Lower lobe of right lung (tissue), 2 donors: ENCODE results near the gene OPA1. TPM values are rescaled to one million over a fixed set of nuclear protein-coding genes. Genes with fewer than 3 reads are reported as not detected.

Experiments
- ATAC-seq, 2 donors: fragments of 200-7000 bp; cut with Tn5 transposase; one replicate each; pipeline ENCODE4 v1.9.1; 2020 to 2022; ENCODE audit warnings: mild to moderate bottlenecking in 2 of 2, moderate library complexity in 2 of 2
- DNase-seq: peaks from one replicate; pipeline ENCODE4 v3.0.0-alpha.2; 2020
- H3K27ac ChIP-seq: fragments of 200-600 bp; one replicate; pipeline ENCODE4 v1.8.0; 2022
- H3K27me3 ChIP-seq: fragments of 200-600 bp; one replicate; pipeline ENCODE4 v1.8.0; 2022; ENCODE audit warnings: low read depth
- H3K36me3 ChIP-seq: fragments of 200-600 bp; one replicate; pipeline ENCODE4 v1.8.0; 2022; ENCODE audit warnings: mild to moderate bottlenecking
- H3K4me1 ChIP-seq: fragments of 200-600 bp; one replicate; pipeline ENCODE4 v1.8.0; 2022
- H3K4me3 ChIP-seq: fragments of 200-600 bp; one replicate; pipeline ENCODE4 v1.8.0; 2022; ENCODE audit warnings: mild to moderate bottlenecking
- H3K9me3 ChIP-seq: fragments of 200-600 bp; one replicate; pipeline ENCODE4 v1.8.0; 2022
- intact Hi-C: fragments of 100-400 bp; cut with DNase I; formaldehyde crosslinking; loops from one replicate; pipeline ENCODE4 v1.11.0; 2022
- total RNA-seq: library from RNA; stranded (reverse); fragmentation: NEBNext Ultra II Directional; extraction: Animal tissue kit (Norgen Biotek cat#: 25700); gene quantifications from one replicate; pipeline ENCODE4 v1.2.1, GENCODE V29; 2021
- TF ChIP-seq, protein P1 (sequence below): fragments of 200-600 bp; IDR thresholded peaks from one replicate; pipeline ENCODE4 v1.8.0; 2022; ENCODE audit warnings: antibody characterized with exemption, mild to moderate bottlenecking
- donor health status: DM: no; HTN: yes; CAD: no; lungs with severe emphysema.

The OPA1 gene
- total RNA-seq, 1 donor from 2014 or later = 44.0 TPM

DNA sequence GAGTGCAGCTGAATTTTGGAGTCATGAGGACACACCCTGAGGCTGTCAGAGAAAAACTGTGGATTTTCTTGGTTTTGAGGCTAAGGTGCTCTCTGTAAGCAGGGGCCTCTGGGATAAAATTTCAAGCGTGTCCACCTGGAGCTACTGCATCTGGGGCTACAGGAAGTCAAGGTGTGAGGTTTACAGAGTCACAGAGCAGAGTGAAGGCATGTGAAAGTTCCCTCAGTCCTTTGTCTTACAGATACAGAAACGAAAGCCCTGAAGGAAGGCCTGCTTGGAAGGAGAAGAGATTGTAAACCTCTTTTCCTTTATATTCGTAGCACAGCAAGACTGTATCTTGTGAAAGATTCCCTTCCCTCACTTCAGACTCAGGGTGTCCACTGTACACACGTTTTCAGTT, 138.6 kb downstream of the OPA1 start:
- TF ChIP-seq, protein P1, sequence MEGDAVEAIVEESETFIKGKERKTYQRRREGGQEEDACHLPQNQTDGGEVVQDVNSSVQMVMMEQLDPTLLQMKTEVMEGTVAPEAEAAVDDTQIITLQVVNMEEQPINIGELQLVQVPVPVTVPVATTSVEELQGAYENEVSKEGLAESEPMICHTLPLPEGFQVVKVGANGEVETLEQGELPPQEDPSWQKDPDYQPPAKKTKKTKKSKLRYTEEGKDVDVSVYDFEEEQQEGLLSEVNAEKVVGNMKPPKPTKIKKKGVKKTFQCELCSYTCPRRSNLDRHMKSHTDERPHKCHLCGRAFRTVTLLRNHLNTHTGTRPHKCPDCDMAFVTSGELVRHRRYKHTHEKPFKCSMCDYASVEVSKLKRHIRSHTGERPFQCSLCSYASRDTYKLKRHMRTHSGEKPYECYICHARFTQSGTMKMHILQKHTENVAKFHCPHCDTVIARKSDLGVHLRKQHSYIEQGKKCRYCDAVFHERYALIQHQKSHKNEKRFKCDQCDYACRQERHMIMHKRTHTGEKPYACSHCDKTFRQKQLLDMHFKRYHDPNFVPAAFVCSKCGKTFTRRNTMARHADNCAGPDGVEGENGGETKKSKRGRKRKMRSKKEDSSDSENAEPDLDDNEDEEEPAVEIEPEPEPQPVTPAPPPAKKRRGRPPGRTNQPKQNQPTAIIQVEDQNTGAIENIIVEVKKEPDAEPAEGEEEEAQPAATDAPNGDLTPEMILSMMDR = no peak
- no peak for DNase-seq
- no peak overlapping the region for H3K27ac ChIP-seq
- no peak for ATAC-seq
- no peaks in the 10 kb centered on the region for H3K9me3 ChIP-seq
- H3K4me3 ChIP-seq = no peak overlapping the region
- intact Hi-C loops = no loop called here
- H3K4me1 ChIP-seq = no peaks in the 10 kb centered on the region
- H3K36me3 ChIP-seq = no peaks in the 10 kb centered on the region
- peaks cover 7% of the 10 kb centered on the region for H3K27me3 ChIP-seq

GRCh38 chr3:193732391-193732790, 139.4 kb downstream of the OPA1 start:
- no peak for ATAC-seq
- no peak overlapping the region for H3K4me3 ChIP-seq
- no peaks in the 10 kb centered on the region for H3K4me1 ChIP-seq
- no peaks in the 10 kb centered on the region for H3K36me3 ChIP-seq
- TF ChIP-seq, protein P1 = no peak
- peaks cover 7% of the 10 kb centered on the region for H3K27me3 ChIP-seq
- H3K9me3 ChIP-seq = no peaks in the 10 kb centered on the region
- no peak overlapping the region for H3K27ac ChIP-seq
- intact Hi-C loops = no loop called here
- DNase-seq = no peak

DNA sequence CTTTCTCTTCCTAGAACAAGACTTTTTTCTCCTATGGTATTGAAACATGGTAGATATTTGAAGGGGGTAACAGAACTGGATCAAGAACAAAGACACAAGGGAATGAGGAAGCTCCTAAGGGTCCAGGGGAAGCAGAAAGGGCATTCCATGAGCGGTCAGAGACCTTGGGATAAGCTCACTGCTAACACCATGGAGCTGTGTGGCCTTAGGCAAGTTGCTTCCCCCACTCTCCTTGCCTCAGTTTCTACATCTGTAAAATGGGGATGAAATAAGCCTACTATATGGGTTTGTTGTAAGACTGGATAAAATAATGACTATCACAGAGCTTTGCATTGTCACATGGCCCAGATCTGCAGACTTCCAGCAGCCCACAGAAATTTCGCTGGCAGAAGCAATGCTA, 139.8 kb downstream of the OPA1 start:
- no peak for ATAC-seq
- DNase-seq = no peak
- no peak overlapping the region for H3K4me3 ChIP-seq
- peaks cover 7% of the 10 kb centered on the region for H3K27me3 ChIP-seq
- intact Hi-C loops = no loop called here
- TF ChIP-seq, protein P1 = no peak
- H3K27ac ChIP-seq = no peak overlapping the region
- H3K4me1 ChIP-seq = no peaks in the 10 kb centered on the region
- no peaks in the 10 kb centered on the region for H3K36me3 ChIP-seq
- H3K9me3 ChIP-seq = no peaks in the 10 kb centered on the region

DNA sequence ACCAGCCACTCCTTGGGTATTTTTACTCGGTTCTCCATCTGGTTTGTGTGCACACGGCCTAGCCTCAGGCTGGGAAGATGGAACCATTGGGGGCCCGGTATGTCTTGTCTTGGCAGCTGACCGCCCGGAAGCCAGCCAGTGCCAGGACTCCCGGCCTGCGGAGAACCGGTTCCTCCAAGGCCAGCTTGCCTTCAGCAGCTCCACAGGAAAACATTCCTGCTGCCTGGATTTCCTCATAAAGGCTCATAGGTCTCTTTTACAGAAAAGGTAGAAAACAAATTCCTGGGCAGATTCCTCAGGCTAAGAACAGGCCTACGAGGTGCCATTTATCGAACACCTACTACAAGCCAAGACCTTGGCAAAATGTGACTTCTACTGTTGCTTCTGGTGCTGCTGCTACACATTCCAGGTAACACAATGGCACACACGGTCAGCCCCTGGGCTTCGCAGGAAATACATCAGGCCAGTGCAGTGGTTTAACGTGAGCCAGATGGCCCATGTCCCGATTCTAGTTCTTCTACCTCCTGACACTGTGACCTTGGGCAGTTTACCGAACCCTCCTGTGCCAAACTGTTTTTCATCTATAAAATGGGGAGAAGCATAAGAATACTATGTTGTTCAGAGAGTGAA, 141.8 kb downstream of the OPA1 start:
- H3K36me3 ChIP-seq = no peaks in the 10 kb centered on the region
- intact Hi-C loops = no loop called here
- H3K4me3 ChIP-seq = no peak overlapping the region
- H3K27ac ChIP-seq = no peak overlapping the region
- peaks cover 7% of the 10 kb centered on the region for H3K27me3 ChIP-seq
- no peaks in the 10 kb centered on the region for H3K4me1 ChIP-seq
- ATAC-seq = no peak
- no peak for DNase-seq
- TF ChIP-seq, protein P1 = no peak
- H3K9me3 ChIP-seq = no peaks in the 10 kb centered on the region

GRCh38 chr3:193735850-193736249, 142.8 kb downstream of the OPA1 start:
- H3K4me3 ChIP-seq = no peak overlapping the region
- no peaks in the 10 kb centered on the region for H3K9me3 ChIP-seq
- TF ChIP-seq, protein P1 = no peak
- H3K27ac ChIP-seq = no peak overlapping the region
- no peaks in the 10 kb centered on the region for H3K36me3 ChIP-seq
- peaks cover 1% of the 10 kb centered on the region for H3K27me3 ChIP-seq
- ATAC-seq (no peak), DNase-seq (no peak)
- intact Hi-C loops = no loop called here
- H3K4me1 ChIP-seq = no peaks in the 10 kb centered on the region

GRCh38 chr3:193736616-193737015, 143.6 kb downstream of the OPA1 start:
- ATAC-seq (no peak), DNase-seq (no peak)
- no peak overlapping the region for H3K27ac ChIP-seq
- no peaks in the 10 kb centered on the region for H3K36me3 ChIP-seq
- no peaks in the 10 kb centered on the region for H3K4me1 ChIP-seq
- H3K9me3 ChIP-seq = no peaks in the 10 kb centered on the region
- H3K27me3 ChIP-seq = no peaks in the 10 kb centered on the region
- TF ChIP-seq, protein P1 = no peak
- intact Hi-C loops = no loop called here
- no peak overlapping the region for H3K4me3 ChIP-seq
